H9 (cell line): ENCODE measurements around the gene DIPK1C. TPM values are rescaled to one million over a fixed set of nuclear protein-coding genes. Genes with fewer than 3 reads are reported as not detected.

ENCODE experiments used
- DNase-seq: peaks from one replicate; pipeline ENCODE4 v3.0.0-alpha.2; 2017
- H2AFZ ChIP-seq: one replicate; pipeline ENCODE4 v1.6.1; 2013; ENCODE audit warnings: mild to moderate bottlenecking, low read length, control low read depth, moderate library complexity
- H2AK5ac ChIP-seq: 2 replicates; pipeline ENCODE4 v1.6.1; 2013; ENCODE audit warnings: low read length, control low read depth, mixed read lengths; ENCODE audit not compliant: insufficient read length
- H2BK120ac ChIP-seq: one replicate; pipeline ENCODE4 v1.6.1; 2013; ENCODE audit warnings: low read depth, mild to moderate bottlenecking, low read length, control low read depth, inconsistent platforms; ENCODE audit not compliant: poor library complexity, severe bottlenecking
- H2BK12ac ChIP-seq: 2 replicates; pipeline ENCODE4 v1.6.1; 2013; ENCODE audit warnings: low read length, control low read depth, mixed read lengths, low read depth; ENCODE audit not compliant: insufficient read length
- H2BK15ac ChIP-seq: 2 replicates; pipeline ENCODE4 v1.6.1; 2013; ENCODE audit warnings: low read depth, low read length, control low read depth
- H2BK20ac ChIP-seq: one replicate; pipeline ENCODE4 v1.6.1; 2013; ENCODE audit warnings: low read depth, mild to moderate bottlenecking, low read length, control low read depth, inconsistent platforms; ENCODE audit not compliant: poor library complexity, severe bottlenecking
- H2BK5ac ChIP-seq: 2 replicates; pipeline ENCODE4 v1.6.1; 2013; ENCODE audit warnings: low read length, control low read depth, mixed read lengths; ENCODE audit not compliant: insufficient read length
- H3K14ac ChIP-seq: 2 replicates; pipeline ENCODE4 v1.6.1; 2013; ENCODE audit warnings: low read length, control low read depth; ENCODE audit not compliant: insufficient read depth
- H3K18ac ChIP-seq: 2 replicates; pipeline ENCODE4 v1.6.1; 2013; ENCODE audit warnings: low read depth, mild to moderate bottlenecking, mixed read lengths, low read length, control low read depth; ENCODE audit not compliant: insufficient read length
- H3K23ac ChIP-seq: 2 replicates; pipeline ENCODE4 v1.6.1; 2013; ENCODE audit warnings: low read length, control low read depth, mixed read lengths, low read depth; ENCODE audit not compliant: insufficient read length
- H3K23me2 ChIP-seq: 2 replicates; pipeline ENCODE4 v1.6.1; 2013; ENCODE audit warnings: low read depth, mild to moderate bottlenecking, mixed read lengths, low read length, control low read depth; ENCODE audit not compliant: insufficient read length, poor library complexity, severe bottlenecking
- H3K27ac ChIP-seq: 2 replicates; pipeline ENCODE4 v1.5.1; 2013; ENCODE audit warnings: low read length, control low read depth, mixed read lengths, low read depth; ENCODE audit not compliant: insufficient read length
- H3K27me3 ChIP-seq: 2 replicates; pipeline ENCODE4 v1.6.1; 2013; ENCODE audit warnings: low read length, control low read depth, inconsistent platforms; ENCODE audit not compliant: insufficient read depth
- H3K4ac ChIP-seq: 2 replicates; pipeline ENCODE4 v1.6.1; 2013; ENCODE audit warnings: low read depth, mild to moderate bottlenecking, control low read depth, inconsistent platforms, low read length, moderate library complexity
- H3K4me1 ChIP-seq: 2 replicates; pipeline ENCODE4 v1.6.1; 2013; ENCODE audit warnings: low read length, control low read depth, inconsistent platforms; ENCODE audit not compliant: insufficient read depth
- H3K4me2 ChIP-seq: 2 replicates; pipeline ENCODE4 v1.6.1; 2013; ENCODE audit warnings: low read length, control low read depth, mixed read lengths; ENCODE audit not compliant: insufficient read length, insufficient read depth
- H3K56ac ChIP-seq: 2 replicates; pipeline ENCODE4 v1.6.1; 2013; ENCODE audit warnings: low read depth, mild to moderate bottlenecking, mixed read lengths, low read length, control low read depth; ENCODE audit not compliant: insufficient read length
- H3K79me1 ChIP-seq: 2 replicates; pipeline ENCODE4 v1.6.1; 2013; ENCODE audit warnings: low read depth, mild to moderate bottlenecking, moderate library complexity, low read length, control low read depth, inconsistent platforms; ENCODE audit not compliant: insufficient read depth, poor library complexity, severe bottlenecking
- H3K79me2 ChIP-seq: 2 replicates; pipeline ENCODE4 v1.6.1; 2013; ENCODE audit warnings: low read length, control low read depth, inconsistent platforms; ENCODE audit not compliant: insufficient read depth
- H3K9ac ChIP-seq: 2 replicates; pipeline ENCODE4 v1.6.1; 2013; ENCODE audit warnings: low read length, control low read depth, mixed read lengths; ENCODE audit not compliant: insufficient read length; ENCODE audit errors: extremely low read depth
- H3K9me3 ChIP-seq: one replicate; pipeline ENCODE4 v1.6.1; 2013; ENCODE audit warnings: low read depth, low read length, inconsistent platforms; ENCODE audit not compliant: control insufficient read depth
- H3T11ph ChIP-seq: one replicate; pipeline ENCODE4 v1.6.1; 2013; ENCODE audit warnings: mild to moderate bottlenecking, low read length, control low read depth, inconsistent platforms
- H4K20me1 ChIP-seq: one replicate; pipeline ENCODE4 v1.6.1; 2013; ENCODE audit not compliant: control insufficient read depth, insufficient read length, insufficient read depth
- H4K5ac ChIP-seq: 2 replicates; pipeline ENCODE4 v1.6.1; 2013; ENCODE audit warnings: low read depth, mild to moderate bottlenecking, mixed read lengths, low read length, control low read depth; ENCODE audit not compliant: insufficient read length
- H4K8ac ChIP-seq: replicated peaks from 2 replicates; pipeline ENCODE4 v1.6.1; 2013; ENCODE audit warnings: low read length, control low read depth, mixed read lengths, low read depth; ENCODE audit not compliant: insufficient read length
- H4K91ac ChIP-seq: 2 replicates; pipeline ENCODE4 v1.6.1; 2013; ENCODE audit warnings: low read depth, mild to moderate bottlenecking, moderate library complexity, mixed read lengths, low read length, control low read depth; ENCODE audit not compliant: insufficient read length
- H3K27ac Mint-ChIP-seq, 3 experiments: 2 replicates in 2 of 3; 3 replicates in 1 of 3; pipeline ENCODE4 v1.8.0; 2020 to 2021; ENCODE audit warnings: mixed read lengths in 3 of 3, mild to moderate bottlenecking in 1 of 3, moderate library complexity in 1 of 3
- H3K27me3 Mint-ChIP-seq: 2 replicates; pipeline ENCODE4 v1.8.0; 2021; ENCODE audit warnings: low read depth, mild to moderate bottlenecking, moderate library complexity, mixed read lengths
- H3K36me3 Mint-ChIP-seq, 3 experiments: 2 replicates in 2 of 3; 3 replicates in 1 of 3; pipeline ENCODE4 v1.8.0; 2020 to 2021; ENCODE audit warnings: low read depth in 3 of 3, mixed read lengths in 3 of 3; ENCODE audit not compliant: insufficient read depth in 1 of 3
- H3K4me1 Mint-ChIP-seq, 2 experiments: 2 replicates each; pipeline ENCODE4 v1.8.0; 2020; ENCODE audit warnings: mixed read lengths in 2 of 2
- H3K4me3 Mint-ChIP-seq, 2 experiments: 2 replicates in 1 of 2; 3 replicates in 1 of 2; pipeline ENCODE4 v1.8.0; 2020 to 2021; ENCODE audit warnings: mild to moderate bottlenecking in 2 of 2, mixed read lengths in 2 of 2, moderate library complexity in 1 of 2
- H3K9me3 Mint-ChIP-seq, 2 experiments: 2 replicates in 1 of 2; 3 replicates in 1 of 2; pipeline ENCODE4 v1.8.0; 2020; ENCODE audit warnings: mild to moderate bottlenecking in 2 of 2, mixed read lengths in 2 of 2, moderate library complexity in 1 of 2
- WGBS: extraction: QIAGEN DNeasy Blood & Tissue Kit; methylation state at CpG from one replicate; pipeline ENCODE4 v1.1.7; 2013; ENCODE audit warnings: missing lambda C conversion rate, low lambda C conversion rate, mixed read lengths; ENCODE audit not compliant: insufficient read length; ENCODE audit errors: extremely low coverage; 5-methylcytosine and 5-hydroxymethylcytosine counted together
- total RNA-seq: library from RNA; stranded (reverse); gene quantifications from 2 replicates; pipeline ENCODE4 v1.2.1, GENCODE V29; 2021
- TF ChIP-seq, protein P1 (sequence below): fragments of 200-600 bp; sonication (generic); conservative IDR thresholded peaks from 3 replicates; pipeline ENCODE4 v1.8.0; 2021; ENCODE audit warnings: antibody characterized with exemption, mild to moderate bottlenecking

DIPK1C gene
- total RNA-seq, 1 experiment from 2014 or later, result not detected

DNA sequence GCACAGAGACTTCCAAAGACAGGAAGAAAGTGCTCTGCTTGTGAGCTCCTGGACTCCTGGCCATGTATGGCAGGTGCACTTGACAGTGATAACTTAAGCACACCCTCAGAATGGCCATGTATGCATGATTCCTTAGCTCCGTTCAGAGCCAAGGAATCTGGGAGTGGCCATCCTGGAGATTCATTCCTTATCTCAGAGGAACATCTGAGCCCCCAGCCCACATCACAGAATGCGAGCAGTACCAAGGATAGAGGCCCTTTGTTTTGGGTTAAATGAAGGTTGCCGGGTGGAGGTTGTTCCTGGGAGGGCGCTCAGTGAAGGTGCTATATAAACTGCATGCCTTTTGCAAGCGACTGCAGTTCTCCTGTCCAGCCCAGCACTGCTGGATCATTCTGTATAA is 26.9 kb downstream of the DIPK1C start:
- H4K20me1 ChIP-seq, result no peaks in the 10 kb centered on the region
- Mint-ChIP-seq H3K4me3 (no peak overlapping the region), H3K4me1 (peaks cover 10 to 11% of the 10 kb centered on the region in 2 experiments), H3K27me3 (peaks cover 9% of the 10 kb centered on the region), H3K9me3 (no peaks in the 10 kb centered on the region; a peak in 2 of 5 replicates), H3K36me3 (no peaks in the 10 kb centered on the region; a peak in 1 of 7 replicates), H3K27ac (no peak overlapping the region)
- no peak overlapping the region for H2BK5ac ChIP-seq
- no peak overlapping the region for H4K5ac ChIP-seq
- H3K4me2 ChIP-seq, result no peak overlapping the region
- no peak overlapping the region for H3K56ac ChIP-seq
- TF ChIP-seq, protein P1, sequence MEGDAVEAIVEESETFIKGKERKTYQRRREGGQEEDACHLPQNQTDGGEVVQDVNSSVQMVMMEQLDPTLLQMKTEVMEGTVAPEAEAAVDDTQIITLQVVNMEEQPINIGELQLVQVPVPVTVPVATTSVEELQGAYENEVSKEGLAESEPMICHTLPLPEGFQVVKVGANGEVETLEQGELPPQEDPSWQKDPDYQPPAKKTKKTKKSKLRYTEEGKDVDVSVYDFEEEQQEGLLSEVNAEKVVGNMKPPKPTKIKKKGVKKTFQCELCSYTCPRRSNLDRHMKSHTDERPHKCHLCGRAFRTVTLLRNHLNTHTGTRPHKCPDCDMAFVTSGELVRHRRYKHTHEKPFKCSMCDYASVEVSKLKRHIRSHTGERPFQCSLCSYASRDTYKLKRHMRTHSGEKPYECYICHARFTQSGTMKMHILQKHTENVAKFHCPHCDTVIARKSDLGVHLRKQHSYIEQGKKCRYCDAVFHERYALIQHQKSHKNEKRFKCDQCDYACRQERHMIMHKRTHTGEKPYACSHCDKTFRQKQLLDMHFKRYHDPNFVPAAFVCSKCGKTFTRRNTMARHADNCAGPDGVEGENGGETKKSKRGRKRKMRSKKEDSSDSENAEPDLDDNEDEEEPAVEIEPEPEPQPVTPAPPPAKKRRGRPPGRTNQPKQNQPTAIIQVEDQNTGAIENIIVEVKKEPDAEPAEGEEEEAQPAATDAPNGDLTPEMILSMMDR, result no peak
- no peak for DNase-seq
- no peaks in the 10 kb centered on the region for H3K9me3 ChIP-seq
- H3K79me2 ChIP-seq, result no peaks in the 10 kb centered on the region
- H2BK120ac ChIP-seq, result no peak overlapping the region
- H3T11ph ChIP-seq, result no peak overlapping the region
- no peaks in the 10 kb centered on the region for H3K23me2 ChIP-seq
- no peak overlapping the region for H3K9ac ChIP-seq
- no peak overlapping the region for H3K18ac ChIP-seq
- H3K27me3 ChIP-seq, result no peaks in the 10 kb centered on the region
- no peak overlapping the region for H4K91ac ChIP-seq
- no peak overlapping the region for H3K4ac ChIP-seq
- no peak overlapping the region for H2BK15ac ChIP-seq
- no peak overlapping the region for H2AFZ ChIP-seq
- H2BK20ac ChIP-seq, result no peak overlapping the region
- H2BK12ac ChIP-seq, result no peak overlapping the region
- no peak overlapping the region for H3K23ac ChIP-seq
- WGBS, result no CpG with 5 or more reads among the region's 5 CpGs
- H3K14ac ChIP-seq, result no peak overlapping the region; the same call in 1 of the 2 replicates
- H3K27ac ChIP-seq, result no peak overlapping the region
- H3K4me1 ChIP-seq, result no peaks in the 10 kb centered on the region
- H3K79me1 ChIP-seq, result no peaks in the 10 kb centered on the region
- no peak overlapping the region for H4K8ac ChIP-seq
- H2AK5ac ChIP-seq, result no peak overlapping the region
